GM18517 (cell line): Measurements from ENCODE around the gene SLX4IP.

Source experiments
- ATAC-seq: cut with Tn5 transposase; IDR thresholded peaks from one replicate; pipeline ENCODE4 v1.9.1; 2021; ENCODE audit warnings: mild to moderate bottlenecking, moderate library complexity; ENCODE audit not compliant: unreplicated experiment

Gene SLX4IP

DNA sequence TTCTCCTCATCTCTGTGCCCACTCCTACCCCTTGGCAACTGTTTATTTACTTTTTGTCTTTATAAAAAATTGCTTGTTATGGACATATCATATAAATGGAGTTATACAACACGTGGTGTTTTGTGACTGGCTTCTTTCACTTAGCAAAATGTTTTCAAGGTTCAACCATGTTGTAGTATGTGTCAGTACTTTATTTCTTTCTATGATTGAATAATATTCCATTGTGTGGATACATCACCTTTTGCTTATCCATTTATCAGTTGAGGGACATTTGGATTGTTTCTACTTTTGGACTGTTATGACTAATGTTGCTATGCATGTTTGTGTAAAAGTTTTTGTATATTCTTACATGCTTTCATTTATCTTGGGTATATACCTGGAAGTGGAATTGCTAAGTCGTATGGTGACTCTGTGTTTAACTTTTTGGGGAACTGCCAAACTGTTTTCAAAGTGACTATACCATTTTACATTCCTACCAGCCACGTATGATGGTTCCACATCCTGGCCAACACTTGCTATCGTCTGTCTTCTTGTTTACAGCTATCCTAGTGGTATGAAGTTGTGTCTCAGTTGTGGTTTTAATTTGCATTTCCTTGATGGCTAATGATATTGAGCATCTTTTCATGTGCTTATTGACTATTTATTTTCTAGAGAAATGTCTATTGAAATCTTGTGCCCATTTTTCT is 84.4 kb downstream of the SLX4IP start:
- ATAC-seq = peak; percentile 61

- no peak for ATAC-seq
These were observed 85.4 kb downstream of the SLX4IP start for GRCh38 chr20:10520528-10520927.

DNA sequence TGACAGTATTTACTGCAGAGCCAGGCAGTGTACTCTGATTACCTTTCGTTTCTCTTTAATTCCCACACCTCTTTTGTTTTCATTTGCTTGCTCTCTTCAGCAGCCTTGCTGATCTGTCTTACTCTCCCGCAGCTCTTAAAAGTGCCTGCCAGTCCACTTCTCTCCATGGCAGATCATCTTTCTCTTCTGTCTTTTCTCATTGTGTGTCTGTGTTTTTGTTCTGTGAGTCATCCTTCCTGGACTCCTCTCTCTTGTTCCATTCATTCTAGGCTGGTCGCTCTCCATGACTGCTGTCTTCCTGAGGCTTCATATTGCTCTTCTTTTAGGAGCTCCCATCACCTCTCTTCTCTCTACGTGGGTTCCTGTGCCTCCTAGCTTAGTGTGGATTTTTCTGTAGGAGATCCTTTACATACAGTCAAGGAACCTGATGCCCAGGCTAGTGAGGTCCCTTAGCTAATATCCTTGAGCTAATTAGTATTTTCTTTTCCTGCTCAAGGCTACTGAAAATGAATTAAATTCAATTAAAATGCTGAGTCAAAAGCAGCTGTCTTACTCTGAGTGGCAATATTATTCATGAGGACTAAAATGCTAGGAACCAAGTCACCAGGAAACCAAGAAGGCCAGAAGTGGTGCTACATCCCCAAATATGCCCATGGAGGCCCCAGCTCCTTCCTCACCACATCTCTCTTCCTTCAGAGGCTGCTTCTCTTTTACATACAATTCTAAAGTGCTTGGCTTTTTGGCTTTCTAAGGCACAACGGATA is 86.1 kb downstream of the SLX4IP start:
- no peak for ATAC-seq

- no peak for ATAC-seq
These were observed 86.7 kb downstream of the SLX4IP start for GRCh38 chr20:10521836-10522235.

- ATAC-seq = no peak
These were observed 87.2 kb downstream of the SLX4IP start for GRCh38 chr20:10522328-10522727.

GRCh38 chr20:10523443-10523842 is 88.3 kb downstream of the SLX4IP start:
- ATAC-seq = no peak

- ATAC-seq = no peak
These were observed 89.0 kb downstream of the SLX4IP start for GRCh38 chr20:10524034-10524476.

DNA sequence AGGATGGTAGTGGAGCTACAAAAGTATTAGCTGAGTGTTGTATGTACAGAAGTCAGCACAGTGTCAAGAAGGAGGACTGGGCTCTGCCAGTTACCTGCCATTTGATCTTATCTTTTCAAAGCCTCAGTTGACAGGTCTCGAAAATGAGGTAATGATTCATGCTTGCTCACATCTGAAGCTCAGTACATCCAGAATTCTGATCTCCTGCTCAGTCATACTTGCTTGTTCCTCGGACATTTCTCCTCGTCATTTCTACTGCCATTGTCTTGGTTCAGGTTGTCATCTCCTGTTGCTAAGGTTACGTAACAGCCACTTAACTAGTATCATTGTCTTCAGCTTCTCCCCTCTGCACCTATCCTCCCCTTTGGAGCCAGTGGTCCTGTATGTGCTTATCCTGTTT is 89.5 kb downstream of the SLX4IP start:
- no peak for ATAC-seq

DNA sequence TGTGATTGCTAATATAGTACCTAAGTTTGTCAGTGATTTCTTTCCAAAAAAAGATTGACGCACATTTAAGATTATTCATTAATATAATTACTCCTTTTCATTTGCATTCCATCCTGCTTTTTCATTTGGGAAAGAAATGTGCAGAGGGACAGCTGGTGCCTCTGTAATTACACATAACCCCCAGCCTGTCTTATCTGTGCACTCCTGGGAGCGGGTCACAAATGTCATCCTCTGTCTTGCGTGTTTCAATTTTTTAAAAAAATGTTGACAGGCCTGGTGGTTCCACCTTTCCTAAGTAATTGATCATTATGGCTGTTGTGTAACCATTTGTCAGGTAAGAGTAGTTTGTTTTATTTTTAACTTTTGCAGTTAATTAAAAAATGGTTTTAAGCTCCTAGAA is 92.7 kb downstream of the SLX4IP start:
- no peak for ATAC-seq

DNA sequence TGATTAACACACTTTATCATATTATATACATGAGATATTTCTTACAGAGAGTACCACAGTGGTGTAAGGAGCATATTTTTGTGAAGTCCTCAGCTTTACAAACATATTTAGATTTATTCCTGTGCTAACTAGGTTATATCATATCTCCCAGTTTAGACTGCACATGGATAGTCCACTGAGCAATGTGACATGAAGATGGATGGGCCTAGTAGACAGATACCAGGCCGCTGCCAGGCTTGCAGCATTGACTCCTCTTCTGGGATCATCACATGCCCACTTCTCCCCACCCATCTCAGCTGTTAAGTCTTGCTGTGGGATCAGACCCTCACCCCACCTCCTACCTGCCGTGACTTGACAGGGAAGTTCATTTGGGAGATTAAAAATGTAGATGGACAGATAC is 95.8 kb downstream of the SLX4IP start:
- ATAC-seq = no peak

- no peak for ATAC-seq
These were observed 96.7 kb downstream of the SLX4IP start for GRCh38 chr20:10531848-10532247.

GRCh38 chr20:10532361-10532760 is 97.3 kb downstream of the SLX4IP start:
- no peak for ATAC-seq

DNA sequence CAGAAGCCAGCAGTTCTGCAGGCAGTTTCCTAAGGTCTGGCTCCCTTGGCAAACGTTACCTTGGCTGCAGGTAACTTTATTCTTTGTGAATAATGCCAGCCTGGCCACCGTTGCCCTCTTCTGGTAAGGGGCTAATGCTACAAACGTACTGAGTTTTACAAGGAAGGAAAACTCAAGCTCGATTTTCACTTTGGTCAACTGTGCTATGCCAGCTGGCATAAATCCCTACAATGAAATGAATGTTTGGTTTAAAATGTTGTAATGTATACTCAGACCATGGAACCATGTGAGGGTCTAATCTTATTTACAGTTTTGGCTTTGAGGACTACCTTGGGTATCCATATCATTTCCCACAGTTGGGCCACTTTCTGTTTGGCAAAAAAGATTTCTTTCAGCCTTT is 101.4 kb downstream of the SLX4IP start:
- ATAC-seq = no peak

DNA sequence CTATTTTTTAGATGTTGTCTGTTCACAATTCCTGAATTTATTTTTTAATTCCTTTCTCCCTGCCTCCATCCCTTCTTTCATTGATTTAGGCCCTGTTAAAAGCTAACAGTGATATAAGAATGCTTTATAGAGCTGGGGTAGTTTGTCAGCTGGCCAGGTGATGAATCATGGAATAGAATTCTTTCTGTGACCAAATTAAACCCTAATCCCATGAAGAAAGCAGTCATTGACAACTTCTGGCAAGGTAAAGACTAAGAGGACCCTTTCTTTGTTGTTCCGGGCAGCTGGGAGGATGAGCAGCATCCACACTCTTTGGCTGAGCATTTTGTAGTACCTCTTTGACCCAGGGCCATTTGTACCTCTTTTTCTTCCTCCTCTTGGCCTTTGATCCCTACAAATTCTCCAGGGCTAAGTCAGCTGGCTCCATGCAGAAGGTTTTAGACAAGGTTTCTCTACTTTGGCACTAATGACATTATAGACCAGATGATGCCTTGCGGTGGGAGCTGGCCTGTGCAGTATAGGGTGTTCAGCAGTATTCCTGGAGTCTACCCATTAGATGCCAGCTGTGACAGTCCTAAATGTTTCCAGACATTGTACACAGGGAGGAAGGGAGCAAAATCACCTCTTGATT is 102.9 kb downstream of the SLX4IP start:
- no peak for ATAC-seq

GRCh38 chr20:10538768-10539167 is 103.7 kb downstream of the SLX4IP start:
- no peak for ATAC-seq

DNA sequence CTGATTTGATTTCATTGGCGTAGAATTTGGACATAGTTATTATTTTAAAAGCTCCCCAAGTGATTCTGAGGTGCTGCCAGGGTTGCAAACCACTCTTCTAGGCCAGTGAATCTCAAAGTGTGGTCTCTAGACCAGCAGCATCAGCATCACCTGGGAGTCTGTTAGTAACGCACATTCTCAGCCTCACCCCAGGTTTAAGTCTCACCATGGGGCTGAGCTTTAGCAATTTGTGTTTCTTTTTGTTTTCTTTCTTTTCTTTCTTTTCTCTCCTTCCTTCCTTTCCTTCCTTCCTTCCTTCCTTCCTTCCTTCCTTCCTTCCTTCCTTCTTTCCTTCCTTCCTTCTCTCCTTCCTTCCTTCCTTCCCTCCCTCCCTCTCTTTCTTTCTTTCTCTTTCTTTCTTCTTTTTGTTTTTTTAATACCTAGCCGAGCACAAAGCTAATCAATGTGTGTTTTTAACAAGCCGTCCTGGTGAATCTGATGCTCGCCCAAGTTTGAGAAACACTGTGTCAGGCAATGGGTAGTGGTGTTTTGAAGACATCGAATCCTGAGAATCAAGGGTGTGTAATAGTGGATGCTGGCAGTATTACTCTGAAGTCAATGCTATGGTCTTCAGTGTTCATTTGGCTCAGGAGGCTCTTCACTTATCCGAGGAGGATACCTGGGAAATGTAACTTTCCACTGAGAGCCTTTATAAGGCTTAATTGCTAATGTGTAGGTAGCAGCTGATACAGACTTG is 104.9 kb downstream of the SLX4IP start:
- no peak for ATAC-seq

DNA sequence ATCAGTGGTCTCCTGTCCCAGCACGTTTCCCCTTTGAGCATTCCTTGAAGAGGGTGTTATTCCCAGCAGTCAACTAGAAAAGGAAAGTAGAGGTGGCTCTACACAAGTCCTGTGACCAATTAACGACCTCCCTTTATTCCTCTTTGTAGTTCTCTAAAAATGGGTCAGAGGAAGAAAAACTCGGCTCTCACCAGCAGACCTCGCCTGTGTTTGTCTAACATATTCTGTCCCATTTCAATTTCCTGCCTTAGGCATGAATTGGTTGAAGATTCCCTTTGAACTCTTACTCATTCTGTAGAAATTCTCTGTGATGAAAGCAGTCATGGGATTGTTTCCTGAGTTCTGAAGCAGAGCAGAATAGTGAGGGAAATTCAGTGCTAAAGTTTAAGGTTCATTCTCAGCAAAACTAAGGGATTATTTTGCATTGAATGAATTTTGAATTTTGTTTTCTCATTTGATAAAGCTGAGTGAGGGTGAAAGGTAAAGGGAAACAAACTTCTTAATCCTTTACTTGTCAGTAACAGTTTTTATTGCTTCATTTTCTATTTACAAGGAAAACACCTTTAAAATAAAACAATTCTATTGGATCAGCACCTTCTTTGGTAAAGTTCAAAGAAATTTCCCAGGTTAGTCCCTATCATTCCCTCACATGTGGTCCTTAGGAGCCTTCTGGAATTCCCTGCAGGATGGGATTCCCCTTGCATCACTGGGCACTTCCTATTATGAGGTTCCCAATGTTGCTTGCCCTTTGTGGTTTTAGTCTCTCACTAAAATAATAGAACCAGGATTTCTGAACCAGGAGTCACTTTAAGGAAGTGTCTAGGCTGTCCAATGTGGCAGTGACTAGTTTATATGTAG is 105.8 kb downstream of the SLX4IP start:
- ATAC-seq = no peak

DNA sequence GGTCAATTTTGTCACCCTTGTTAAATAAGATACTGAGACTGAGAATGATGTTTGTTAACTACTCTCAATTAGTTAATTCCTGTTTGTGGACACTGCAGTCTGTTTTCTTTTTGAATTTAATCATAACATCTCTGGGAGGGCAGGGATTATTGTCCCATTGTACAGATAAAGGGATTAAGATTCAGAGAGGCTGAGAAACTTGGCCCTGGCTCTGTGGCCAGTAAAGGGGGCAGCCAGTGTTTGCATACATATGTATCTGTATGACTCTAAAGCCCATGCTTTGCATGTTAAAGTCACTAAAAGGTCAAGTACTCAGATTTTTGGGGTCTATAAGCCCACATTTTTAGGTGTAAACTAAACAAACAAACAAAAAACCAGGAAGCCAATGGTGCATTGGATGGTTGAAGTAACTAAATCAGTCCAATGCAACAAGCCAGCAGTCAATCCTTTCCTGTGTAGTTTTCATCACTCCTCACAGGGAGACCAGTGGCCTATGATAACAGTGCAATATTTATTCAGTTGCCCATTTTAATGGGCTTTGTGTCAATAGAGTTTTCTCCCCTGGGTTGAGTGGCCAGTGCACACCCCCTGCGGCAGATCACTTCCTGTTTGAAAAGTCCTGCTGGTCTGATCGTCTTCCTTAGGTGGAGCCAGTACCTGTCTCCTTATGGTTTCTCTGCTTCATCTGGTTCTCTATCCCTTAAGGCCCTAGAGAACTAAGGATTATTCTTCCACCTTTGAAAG is 106.7 kb downstream of the SLX4IP start:
- no peak for ATAC-seq

- ATAC-seq = no peak
These were observed 107.3 kb downstream of the SLX4IP start for GRCh38 chr20:10542442-10542841.

DNA sequence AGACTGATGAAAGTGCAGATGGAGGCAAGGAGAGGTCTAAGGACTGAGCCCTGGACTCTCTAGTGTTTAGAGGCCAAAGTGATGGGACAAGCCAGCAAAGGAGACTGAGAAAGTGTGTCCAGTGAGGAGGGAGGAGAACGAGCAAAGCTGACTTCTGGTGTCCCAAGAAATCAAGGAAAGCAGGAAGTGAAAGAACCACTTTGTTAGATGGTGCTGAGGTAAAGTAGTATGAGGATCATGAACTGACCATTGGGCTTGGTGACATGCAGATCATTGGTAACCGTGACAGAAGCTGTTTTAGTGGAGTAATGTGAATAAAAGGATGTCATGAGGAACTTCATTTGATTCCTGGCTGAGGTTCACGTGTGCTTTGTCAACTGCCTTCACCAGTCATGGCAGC is 108.4 kb downstream of the SLX4IP start:
- ATAC-seq = no peak
